Measurements from ENCODE around the gene FECH.

GRCh38 chr18:57583297-57583835 is 3.1 kb downstream of the FECH start:
- TF ChIP-seq POLR2A (IDR thresholded peaks at IDR 0.05) (no peak), CTCF (IDR thresholded peaks at IDR 0.05) (no peak), POLR2AphosphoS5 (IDR thresholded peaks at IDR 0.05) (no peak)
